Stimulated activated CD8-positive, alpha-beta memory T cell treated with anti-CD3 and anti-CD28 coated beads, Interleukin-15, amount 100 ng/mL, for 24 hours (primary cell): Measurements from ENCODE around the gene MAD2L1.
"Not testable (repeated sequence)": the region's sequence is repeated elsewhere in the genome, so short reads cannot be mapped to it uniquely, and the experiment has no call there.

ENCODE experiments used
- DNase-seq: peaks from one replicate; pipeline ENCODE4 v3.0.0-alpha.2; 2020; ENCODE audit warnings: low read depth

The MAD2L1 gene

GRCh38 chr4:120066517-120067340 lies at the start of gene MAD2L1:
MAD2L1 (minus strand) TSS chr4:120066848; CDS start chr4:120066734, 114 bp downstream.
- peak; percentile 94 for DNase-seq

GRCh38 chr4:120111745-120112144 lies 45.1 kb upstream of the MAD2L1 start:
- no peak for DNase-seq

- no peak for DNase-seq
Measured at GRCh38 chr4:120109406-120109805, 42.8 kb upstream of the MAD2L1 start.

- no peak for DNase-seq
Measured at GRCh38 chr4:120105472-120105871, 38.8 kb upstream of the MAD2L1 start.

- DNase-seq, result no peak
Measured at GRCh38 chr4:120096508-120097297, 30.1 kb upstream of the MAD2L1 start.

- no peak for DNase-seq
Measured at GRCh38 chr4:120088507-120088906, 21.9 kb upstream of the MAD2L1 start.

- not testable (repeated sequence) for DNase-seq
Measured at GRCh38 chr4:120088066-120088465, 21.4 kb upstream of the MAD2L1 start.

- no peak for DNase-seq
Measured at GRCh38 chr4:120085705-120086104, 19.1 kb upstream of the MAD2L1 start.

GRCh38 chr4:120084327-120084726 lies 17.7 kb upstream of the MAD2L1 start:
- no peak for DNase-seq

GRCh38 chr4:120083152-120083551 lies 16.5 kb upstream of the MAD2L1 start:
- DNase-seq, result no peak

GRCh38 chr4:120082251-120082650 lies 15.6 kb upstream of the MAD2L1 start:
- no peak for DNase-seq

GRCh38 chr4:120081726-120082125 lies 15.1 kb upstream of the MAD2L1 start:
- no peak for DNase-seq

- no peak for DNase-seq
Measured at GRCh38 chr4:120080533-120080932, 13.9 kb upstream of the MAD2L1 start.

GRCh38 chr4:120079839-120080520 lies 13.3 kb upstream of the MAD2L1 start:
- DNase-seq, result no peak

- DNase-seq, result no peak
Measured at GRCh38 chr4:120078216-120078615, 11.6 kb upstream of the MAD2L1 start.

- DNase-seq, result no peak
Measured at GRCh38 chr4:120071192-120071795, 4.6 kb upstream of the MAD2L1 start.

GRCh38 chr4:120070196-120070595 lies 3.5 kb upstream of the MAD2L1 start:
- no peak for DNase-seq

- no peak for DNase-seq
Measured at GRCh38 chr4:120065974-120066516, 603 bp downstream of the MAD2L1 start.

GRCh38 chr4:120064887-120065286 lies 1.8 kb downstream of the MAD2L1 start:
- DNase-seq, result no peak

GRCh38 chr4:120063711-120064110 lies 2.9 kb downstream of the MAD2L1 start:
- DNase-seq, result not testable (repeated sequence)

GRCh38 chr4:120062663-120063195 lies 3.9 kb downstream of the MAD2L1 start:
- no peak for DNase-seq

- no peak for DNase-seq
Measured at GRCh38 chr4:120059036-120059435, 7.6 kb downstream of the MAD2L1 start.
